ENCODE results near the gene LIMS2. TPM values are rescaled to one million over a fixed set of nuclear protein-coding genes. Genes with fewer than 3 reads are reported as not detected.

LIMS2 gene
- total RNA-seq, 4 donors from 2014 or later, result 34.5 to 198 (median 91.3) TPM

- H3K9me3 ChIP-seq, result no peaks in the 10 kb centered on the region
- peaks cover 6 to 32% (median 20%) of the 10 kb centered on the region in 4 donors for H3K4me1 ChIP-seq
- 84% methylated on average over 17 of the region's 17 CpGs; no CpG with 5 or more reads in 1 of the 2 donors for WGBS, 2 donors (ENCODE audit: low coverage in 1 of 2)
- in situ Hi-C loops (cut with MboI; ENCODE audit: low pct_ligation_motif_present in 1 of 4, low pct_unique_long_range_greater_than_20kb in 1 of 4, low sequenced_read_pairs in 3 of 4), result no loop called here
- H3K36me3 ChIP-seq, result no peaks in the 10 kb centered on the region
- DNase-seq, result no peak
- no peak overlapping the region for H3K4me3 ChIP-seq
- H3K27ac ChIP-seq, result peak overlapping the region; percentile 21 to 83 (median 48)
- intact Hi-C loops (cut with DNase I; ENCODE audit: low total_unique reads), result no loop called here
- TF ChIP-seq EP300 (IDR thresholded peaks at IDR 0.05; ENCODE audit: low read depth) (no peak), POLR2A (IDR thresholded peaks at IDR 0.05) (no peak), POLR2AphosphoS5 (IDR thresholded peaks at IDR 0.05) (no peak), CTCF (IDR thresholded peaks at IDR 0.05) (no peak)
- H3K27me3 ChIP-seq, result no peaks in the 10 kb centered on the region
Observed at GRCh38 chr2:127642706-127643438, 32.5 kb downstream of the LIMS2 start.

- no peak for DNase-seq
- intact Hi-C loops (cut with DNase I; ENCODE audit: low total_unique reads) (no loop called here), in situ Hi-C loops (cut with MboI; ENCODE audit: low pct_ligation_motif_present in 1 of 4, low pct_unique_long_range_greater_than_20kb in 1 of 4, low sequenced_read_pairs in 3 of 4) (no loop called here)
- no peak for TF ChIP-seq POLR2AphosphoS5 (IDR thresholded peaks at IDR 0.05)
- no peak for TF ChIP-seq POLR2A (IDR thresholded peaks at IDR 0.05)
- TF ChIP-seq EP300 (IDR thresholded peaks at IDR 0.05; ENCODE audit: low read depth), result no peak
- no peak for TF ChIP-seq CTCF (IDR thresholded peaks at IDR 0.05)
- Histone ChIP-seq H3K27me3 (no peaks in the 10 kb centered on the region), H3K4me1 (peaks cover 6 to 35% (median 21%) of the 10 kb centered on the region in 4 donors), H3K4me3 (no peak overlapping the region), H3K27ac (peak overlapping the region; percentile 15 to 83 (median 33)), H3K9me3 (no peaks in the 10 kb centered on the region), H3K36me3 (no peaks in the 10 kb centered on the region)
- WGBS, 2 donors (ENCODE audit: low coverage in 1 of 2), result 49% methylated on average over 21 of the region's 25 CpGs; no CpG with 5 or more reads in 1 of the 2 donors
Observed at GRCh38 chr2:127641846-127642507, 33.4 kb downstream of the LIMS2 start.

GRCh38 chr2:127641133-127641532, 34.2 kb downstream of the LIMS2 start:
- Histone ChIP-seq H3K4me3 (no peak overlapping the region), H3K4me1 (peaks cover 4 to 31% (median 18%) of the 10 kb centered on the region in 4 donors), H3K27me3 (no peaks in the 10 kb centered on the region), H3K36me3 (no peaks in the 10 kb centered on the region), H3K27ac (peak overlapping the region in 2 of 4 donors; percentile 45 to 83), H3K9me3 (no peaks in the 10 kb centered on the region)
- intact Hi-C loops (cut with DNase I; ENCODE audit: low total_unique reads), result no loop called here
- WGBS, 2 donors (ENCODE audit: low coverage in 1 of 2), result 100% methylated on average over 1 of the region's 6 CpGs; no CpG with 5 or more reads in 1 of the 2 donors
- no peak for TF ChIP-seq POLR2A (IDR thresholded peaks at IDR 0.05)
- TF ChIP-seq EP300 (IDR thresholded peaks at IDR 0.05; ENCODE audit: low read depth), result no peak
- TF ChIP-seq CTCF (IDR thresholded peaks at IDR 0.05), result no peak
- TF ChIP-seq POLR2AphosphoS5 (IDR thresholded peaks at IDR 0.05), result no peak
- DNase-seq, result no peak
- in situ Hi-C loops (cut with MboI; ENCODE audit: low pct_ligation_motif_present in 1 of 4, low pct_unique_long_range_greater_than_20kb in 1 of 4, low sequenced_read_pairs in 3 of 4), result no loop called here

Measured in transverse colon (tissue), 4 donors.